Activated CD8-positive, alpha-beta memory T cell treated with anti-CD3 and anti-CD28 coated beads for 1 hour (primary cell): ENCODE data around the gene TGOLN2.
"Not testable (repeated sequence)": the region's sequence is repeated elsewhere in the genome, so short reads cannot be mapped to it uniquely, and the experiment has no call there.

Experiments used
- DNase-seq, 2 donors: peaks; one replicate each; pipeline ENCODE4 v3.0.0-alpha.2; 2020; ENCODE audit warnings: low read depth in 1 of 2; ENCODE audit errors: extremely low read depth in 1 of 2

The TGOLN2 gene

DNA sequence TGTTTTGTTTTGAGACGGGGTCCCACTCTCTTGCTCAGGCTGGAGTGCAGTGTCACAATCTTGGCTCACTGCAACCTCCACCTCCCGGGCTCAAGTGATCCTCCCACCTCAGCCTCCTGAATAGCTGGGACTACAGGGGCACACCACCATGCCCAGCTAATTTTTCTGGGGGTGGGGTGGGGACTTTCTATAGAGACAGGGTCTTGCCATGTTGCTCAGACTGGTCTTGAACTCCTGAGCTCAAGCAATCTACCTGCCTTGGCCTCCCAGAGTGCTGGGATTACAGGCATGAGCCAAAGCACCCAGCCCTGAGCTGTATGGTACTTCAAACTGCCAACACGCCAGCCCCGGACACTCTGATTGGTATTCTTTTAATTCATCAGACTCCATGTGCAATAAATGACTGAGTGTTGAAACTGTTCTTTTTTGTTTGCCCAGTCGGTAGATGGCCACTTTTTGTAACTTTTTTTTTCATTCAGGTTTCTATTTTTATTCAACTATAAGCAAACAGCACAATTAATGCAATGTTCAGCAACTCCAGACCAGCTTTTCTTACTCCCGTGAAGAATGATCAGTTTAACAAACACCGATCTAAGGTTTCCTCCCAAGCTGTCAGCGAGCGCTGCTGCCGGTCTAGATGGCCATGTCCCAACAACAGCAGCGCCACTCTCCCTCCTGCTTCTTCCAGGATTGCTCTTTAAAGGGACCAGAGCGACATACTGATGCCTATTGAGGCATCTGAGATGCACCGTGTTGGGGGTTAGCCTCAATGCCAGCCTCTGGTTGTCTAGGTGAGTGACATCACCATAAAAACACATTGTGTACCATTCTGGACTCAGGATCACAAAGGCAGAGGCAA is 12.5 kb upstream of the TGOLN2 start:
- no peak for DNase-seq

GRCh38 chr2:85334928-85335327 is 7.1 kb upstream of the TGOLN2 start:
- no peak for DNase-seq

DNA sequence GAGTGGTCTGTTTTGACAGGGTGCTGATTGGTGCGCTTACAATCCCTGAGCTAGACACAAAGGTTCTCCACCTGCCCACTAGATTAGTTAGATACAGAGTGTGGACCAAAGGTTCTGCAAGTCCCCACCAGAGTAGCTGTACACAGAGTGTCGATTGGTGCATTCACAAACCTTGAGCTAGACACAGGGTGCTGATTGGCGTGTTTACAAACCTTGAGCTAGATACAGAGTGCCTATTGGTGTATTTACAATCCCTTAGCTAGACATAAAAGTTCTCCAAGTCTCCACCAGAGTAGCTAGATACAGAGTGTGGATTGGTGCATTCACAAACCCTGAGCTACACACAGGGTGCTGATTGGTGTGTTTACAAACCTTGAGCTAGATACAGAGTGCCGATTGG is 6.1 kb upstream of the TGOLN2 start:
- DNase-seq, result not testable (repeated sequence)

DNA sequence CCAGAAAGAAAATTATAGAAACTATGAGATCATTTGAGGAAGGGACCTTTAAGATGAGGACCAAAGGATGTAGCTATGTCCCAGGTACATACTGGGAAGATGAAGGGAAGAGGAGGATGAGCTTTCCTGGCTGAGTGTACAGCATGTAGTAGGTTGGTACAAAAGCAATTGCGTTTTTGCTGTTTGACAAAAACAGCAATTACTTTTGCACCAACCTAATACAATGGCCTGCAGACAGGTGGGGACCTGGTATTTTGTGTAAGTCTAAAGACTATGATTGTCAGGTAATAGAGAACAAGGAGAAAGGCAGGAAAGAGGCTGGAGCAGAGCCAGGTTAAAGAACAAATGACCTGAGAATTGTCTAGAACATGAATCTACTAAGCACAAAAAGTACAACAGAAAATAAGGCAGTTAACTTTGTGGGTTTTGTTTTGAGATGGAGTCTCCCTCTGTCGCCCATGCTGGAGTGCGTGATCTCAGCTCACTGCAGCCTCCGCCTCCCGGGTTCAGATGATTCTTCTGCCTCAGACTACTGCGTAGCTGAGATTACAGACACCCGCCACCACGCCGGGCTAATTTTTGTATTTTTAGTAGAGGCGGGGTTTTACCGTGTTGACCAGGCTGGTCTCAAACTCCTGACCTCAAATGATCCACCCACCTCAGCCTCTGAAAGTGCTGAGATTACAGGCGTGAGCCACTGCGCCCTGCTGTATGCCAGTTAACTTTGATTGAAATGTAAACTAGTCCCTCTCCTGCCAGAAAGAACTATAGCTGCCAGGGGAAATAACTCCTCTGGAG is 3.2 kb upstream of the TGOLN2 start:
- DNase-seq, result no peak

DNA sequence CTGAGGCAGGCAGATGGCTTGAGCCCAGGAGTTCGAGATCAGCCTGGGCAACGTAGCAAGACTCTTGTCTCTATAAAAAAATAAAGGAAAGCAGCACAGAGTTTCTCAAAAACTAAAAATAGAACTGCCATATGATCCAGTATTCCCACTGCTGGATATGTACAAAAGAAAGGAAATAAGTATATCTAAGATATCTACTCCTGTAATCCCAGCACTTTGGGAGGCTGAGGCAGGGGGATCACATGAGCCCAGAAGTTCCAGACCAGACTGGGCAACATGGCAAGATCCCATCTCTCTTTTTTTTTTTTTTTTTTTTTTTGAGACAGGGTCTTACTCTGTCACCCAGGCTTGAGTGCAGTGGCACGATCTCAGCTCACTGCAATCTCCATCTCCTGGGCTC is 1.9 kb upstream of the TGOLN2 start:
- not testable (repeated sequence) for DNase-seq

DNA sequence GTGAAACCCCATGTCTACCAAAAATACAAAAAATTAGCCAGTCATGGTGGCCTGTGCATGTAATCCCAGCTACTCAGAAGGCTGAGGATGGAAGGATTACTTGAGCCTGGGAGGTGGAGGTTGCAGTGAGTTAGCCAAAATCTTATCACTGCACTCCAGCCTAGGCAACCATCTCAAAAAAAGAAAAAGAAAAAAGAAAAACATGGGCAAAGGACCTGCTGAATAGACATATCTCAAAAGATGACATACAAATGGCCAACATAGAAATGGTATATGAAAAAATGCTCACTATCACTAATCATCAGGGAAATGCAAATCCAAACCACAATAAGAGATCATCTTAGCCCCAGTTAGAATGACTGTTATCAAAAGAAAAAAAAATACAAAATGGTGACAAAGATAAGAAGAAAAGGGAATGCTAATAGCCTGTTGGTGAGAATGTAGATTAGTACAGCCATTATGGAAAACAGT is 1.4 kb upstream of the TGOLN2 start:
- DNase-seq, result no peak

DNA sequence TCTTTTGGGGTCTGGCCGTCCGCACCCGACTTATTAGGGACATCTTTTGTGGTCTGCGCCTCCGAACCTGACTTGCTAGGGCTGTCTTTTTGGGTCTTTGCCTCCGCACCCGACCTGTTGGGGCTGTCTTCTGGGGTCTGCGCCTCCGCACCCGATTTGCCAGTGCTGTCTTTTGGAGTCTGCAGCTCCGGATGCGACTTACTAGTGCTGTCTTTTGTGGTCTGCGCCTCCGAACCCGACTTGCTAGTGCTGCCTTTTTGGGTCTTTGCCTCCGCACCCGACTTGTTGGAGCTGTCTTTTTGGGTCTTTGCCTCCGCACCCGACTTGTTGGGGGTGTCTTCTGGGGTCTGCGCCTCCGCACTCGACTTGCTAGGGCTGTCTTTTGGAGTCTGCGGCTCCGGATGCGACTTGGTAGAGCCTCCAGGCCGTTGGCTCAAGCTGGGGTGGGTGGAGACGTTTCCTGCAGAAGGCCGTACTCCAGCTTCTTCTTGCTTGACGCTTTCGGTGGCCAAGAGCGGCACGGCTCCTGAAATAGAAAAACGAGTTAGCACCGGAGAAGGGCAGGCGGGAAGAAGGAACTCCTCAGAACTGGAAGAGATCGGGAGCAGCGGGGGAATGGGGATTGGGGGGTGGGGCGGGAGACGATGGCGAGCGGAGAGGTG is 498 bp downstream of the TGOLN2 start:
- DNase-seq, result peak in 1 of 2 donors; percentile 33

- DNase-seq, result no peak
Observed at GRCh38 chr2:85326406-85327159, 1.2 kb downstream of the TGOLN2 start.

- DNase-seq, result no peak
Observed at GRCh38 chr2:85325466-85325811, 2.4 kb downstream of the TGOLN2 start.

DNA sequence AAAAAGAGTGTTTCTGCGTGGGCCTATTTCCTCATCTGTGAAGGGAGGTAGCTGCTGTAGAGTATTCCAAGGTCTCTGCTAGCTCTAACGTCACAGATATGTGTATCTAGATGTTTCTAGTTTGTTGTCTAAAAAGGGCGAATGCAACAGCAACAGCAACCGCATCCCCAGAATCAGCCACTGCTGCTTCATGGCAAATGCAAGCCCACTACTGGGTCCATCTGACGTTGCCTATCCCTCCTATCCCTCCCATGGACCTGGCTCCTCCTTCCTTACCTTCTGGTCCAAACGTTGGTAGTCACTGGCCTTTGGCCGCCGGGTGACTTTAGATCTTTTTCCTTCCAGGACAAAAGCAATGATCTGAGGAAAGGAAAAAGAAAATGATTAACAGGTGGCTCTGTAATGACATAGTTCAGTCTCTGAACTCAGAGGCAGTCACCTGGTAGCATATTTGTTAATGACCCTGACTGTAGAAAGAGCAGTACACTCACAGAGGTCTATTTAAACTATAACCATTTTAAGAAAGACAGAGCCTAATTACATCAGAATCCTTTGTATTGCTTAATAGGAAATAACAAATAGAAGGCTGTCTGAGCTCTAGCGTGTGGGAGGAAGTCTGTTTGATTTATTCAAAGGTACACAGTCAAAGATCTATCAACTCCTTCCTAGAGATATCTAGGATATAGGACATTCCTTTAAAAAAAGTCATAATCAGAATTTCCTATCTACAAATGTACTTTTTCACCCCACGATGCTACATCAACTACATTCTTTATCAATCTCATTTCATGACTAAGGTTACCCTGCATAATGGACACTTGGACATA is 2.9 kb downstream of the TGOLN2 start:
- DNase-seq, result no peak

DNA sequence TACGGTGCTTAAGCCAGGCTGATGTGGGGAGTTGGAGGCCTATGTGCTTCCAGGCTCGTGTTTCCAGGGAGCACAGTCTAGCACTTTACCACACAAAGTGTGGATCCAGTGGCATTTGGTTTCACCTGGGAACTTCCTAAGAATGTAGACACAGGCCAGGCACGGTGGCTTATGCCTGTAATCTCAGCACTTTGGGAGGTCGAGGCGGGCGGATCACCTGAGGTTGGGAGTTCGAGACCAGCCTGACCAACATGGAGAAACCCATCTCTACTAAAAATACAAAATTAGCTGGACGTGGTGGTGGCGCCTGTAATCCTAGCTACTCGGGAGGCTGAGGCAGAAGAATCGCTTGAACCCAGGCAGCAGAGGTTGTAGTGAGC is 3.8 kb downstream of the TGOLN2 start:
- not testable (repeated sequence) for DNase-seq

GRCh38 chr2:85323351-85323987 is 4.3 kb downstream of the TGOLN2 start:
- no peak for DNase-seq

DNA sequence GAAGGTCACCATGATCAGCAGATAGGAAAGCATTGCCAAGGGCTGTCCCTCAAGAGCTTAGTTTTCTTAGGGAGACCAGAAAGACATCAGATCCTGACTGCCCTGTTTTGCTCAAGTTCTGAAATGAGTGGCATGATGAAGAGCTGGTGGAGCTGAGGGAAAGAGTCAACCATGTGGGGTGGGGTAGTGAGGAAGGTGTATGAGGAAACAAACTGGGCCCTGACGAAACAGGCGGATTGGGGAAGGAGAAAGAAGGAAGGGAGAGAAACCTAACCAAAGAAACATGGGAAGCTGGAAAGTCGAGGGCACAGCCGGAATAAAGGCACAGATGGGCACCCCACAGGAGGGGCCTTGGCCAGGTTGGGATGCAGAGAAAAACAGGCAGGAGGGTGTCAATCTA is 8.0 kb downstream of the TGOLN2 start:
- no peak for DNase-seq

GRCh38 chr2:85318222-85319074 is 9.3 kb downstream of the TGOLN2 start:
- DNase-seq, result no peak

- DNase-seq, result not testable (repeated sequence)
Observed at GRCh38 chr2:85315921-85316320, 11.9 kb downstream of the TGOLN2 start.

DNA sequence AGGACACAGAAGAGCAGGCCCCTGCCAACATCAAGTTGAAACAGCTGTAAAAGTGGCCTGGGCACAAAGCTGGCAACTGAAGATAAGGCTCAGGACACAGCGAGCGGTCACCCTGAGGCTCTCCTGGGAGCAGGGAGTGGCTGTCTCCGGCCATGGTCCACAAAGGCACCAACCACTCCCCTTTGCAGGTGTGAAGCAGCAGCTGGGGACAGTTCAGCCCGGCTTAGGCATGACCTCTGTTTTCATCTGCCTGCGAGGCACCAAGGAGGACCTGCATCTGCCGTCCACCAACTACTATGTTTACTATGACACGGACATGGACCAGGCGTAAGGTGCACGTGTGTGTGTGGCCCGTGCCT is 12.9 kb downstream of the TGOLN2 start:
- no peak for DNase-seq

DNA sequence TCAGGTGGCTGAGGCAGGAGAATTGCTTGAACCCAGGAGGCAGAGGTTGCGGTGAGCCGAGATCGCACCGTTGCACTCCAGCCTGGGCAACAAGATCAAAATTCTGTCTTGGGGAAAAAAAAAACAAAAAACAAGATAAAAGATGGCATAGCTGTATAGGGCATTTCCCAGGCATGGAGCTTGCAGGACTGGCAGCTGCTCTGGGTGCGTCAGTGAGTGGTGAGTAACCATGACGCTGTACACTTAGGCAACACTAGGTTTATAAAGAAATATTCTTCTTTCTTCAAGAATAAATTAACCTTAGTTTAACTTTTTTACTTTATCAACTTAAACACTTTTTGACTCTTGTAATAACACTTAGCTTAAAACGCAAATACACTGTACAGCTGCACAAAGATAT is 15.4 kb downstream of the TGOLN2 start:
- no peak for DNase-seq

GRCh38 chr2:85310330-85310729 is 17.5 kb downstream of the TGOLN2 start:
- DNase-seq, result no peak
